Measurements from ENCODE around the gene PARD3B. TPM values are rescaled to one million over a fixed set of nuclear protein-coding genes. Genes with fewer than 3 reads are reported as not detected.

The PARD3B gene
- total and polyA plus RNA-seq, 10 of the 15 experiments (the other 5 are each of a cell fraction or from before 2014, with no cell fraction given) = 0.01 to 0.54 (median 0.07) TPM; not detected in 7

DNA sequence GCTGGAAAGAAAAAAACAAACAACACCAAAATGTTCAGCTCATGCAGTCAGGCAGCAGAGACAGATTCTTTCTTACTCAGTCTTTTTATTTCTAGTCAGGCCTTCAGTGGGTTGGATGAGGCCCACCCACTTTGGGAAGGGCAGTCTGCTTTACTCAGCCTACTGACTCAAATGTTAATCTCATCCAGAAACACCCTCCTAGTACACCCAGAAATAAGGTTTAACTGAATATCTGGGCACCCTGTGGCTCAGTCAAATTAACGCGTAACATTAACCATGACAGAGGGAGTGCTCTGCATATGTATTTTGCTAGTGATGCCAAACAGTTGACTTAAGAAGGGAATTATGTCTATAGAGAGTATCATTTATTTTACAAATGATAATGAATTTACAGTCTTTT lies 401.6 kb downstream of the PARD3B start:
- ATAC-seq = no peak

DNA sequence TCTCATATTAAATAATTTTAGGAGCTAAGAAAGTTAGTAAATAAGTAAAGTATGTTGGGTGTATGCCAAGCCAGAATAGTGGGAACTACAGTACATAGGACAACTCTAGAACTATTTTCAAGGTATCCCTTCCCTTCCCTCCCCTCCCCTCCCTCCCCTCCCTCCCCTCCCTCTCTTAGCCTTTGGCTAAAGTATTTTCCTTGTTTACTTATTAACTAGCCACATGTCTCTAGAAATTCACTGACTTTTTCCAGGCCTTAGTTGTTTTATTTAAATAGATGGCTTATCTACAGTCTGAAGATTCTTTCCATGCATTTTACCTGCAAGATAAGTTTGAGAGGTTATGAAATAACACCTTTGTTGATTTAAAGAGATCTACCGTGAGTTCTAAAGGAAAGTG lies 402.1 kb downstream of the PARD3B start:
- SMC1A ChIA-PET (ENCODE audit: uncharacterized antibody, unreplicated experiment) = no interaction called here
- no peak overlapping the region for H3K4me2 ChIP-seq (ENCODE audit: control insufficient read depth, insufficient read depth)
- no peaks in the 10 kb centered on the region for H3K4me1 ChIP-seq (ENCODE audit: control insufficient read depth, insufficient read depth, low read length)
- FAIRE-seq (no peak), ATAC-seq (no peak), DNase-seq (ENCODE audit: low read depth, low spot score) (no peak)
- no peaks in the 10 kb centered on the region for H3K27me3 ChIP-seq (replicated peaks in 1 of 2; ENCODE audit: control insufficient read depth in 2 of 2, insufficient read depth in 2 of 2, low read length in 1 of 2)
- no peaks in the 10 kb centered on the region for H4K20me1 ChIP-seq (ENCODE audit: control insufficient read depth, insufficient read depth)
- no TSS peak for BruUV-seq (replicated peaks)
- CTCF ChIA-PET = no interaction called here
- no peaks in the 10 kb centered on the region; the same call in 2 of the 3 replicates for H3K9me3 ChIP-seq (replicated peaks; ENCODE audit: control insufficient read depth, insufficient read depth, low read length)
- RAD21 ChIA-PET (ENCODE audit: unreplicated experiment) = no interaction called here
- no peaks in the 10 kb centered on the region for H3K79me2 ChIP-seq (ENCODE audit: control insufficient read depth, insufficient read depth, low read length)
- in situ Hi-C loops (cut with MboI) (no loop called here), intact Hi-C loops (cut with micrococcal nuclease; ENCODE audit: unreplicated experiment) (no loop called here)
- WGBS (ENCODE audit: insufficient coverage, insufficient replicate concordance, low lambda C conversion rate, missing lambda C conversion rate) = 13% methylated on average over 1 of the region's 1 CpG
- H3K4me3 ChIP-seq = no peak overlapping the region
- no peak overlapping the region for H3K27ac ChIP-seq (ENCODE audit: control insufficient read depth, insufficient read depth)
- H3K9ac ChIP-seq (ENCODE audit: control insufficient read depth, insufficient read depth, low read length) = no peak overlapping the region
- H2AFZ ChIP-seq (ENCODE audit: control insufficient read depth, low read depth, low read length) = no peak overlapping the region
- POLR2A ChIA-PET = no interaction called here
- H3K36me3 ChIP-seq (ENCODE audit: control insufficient read depth in 2 of 2, insufficient read depth in 2 of 2, low read length in 1 of 2) = no peaks in the 10 kb centered on the region
- TF ChIP-seq, protein P1, sequence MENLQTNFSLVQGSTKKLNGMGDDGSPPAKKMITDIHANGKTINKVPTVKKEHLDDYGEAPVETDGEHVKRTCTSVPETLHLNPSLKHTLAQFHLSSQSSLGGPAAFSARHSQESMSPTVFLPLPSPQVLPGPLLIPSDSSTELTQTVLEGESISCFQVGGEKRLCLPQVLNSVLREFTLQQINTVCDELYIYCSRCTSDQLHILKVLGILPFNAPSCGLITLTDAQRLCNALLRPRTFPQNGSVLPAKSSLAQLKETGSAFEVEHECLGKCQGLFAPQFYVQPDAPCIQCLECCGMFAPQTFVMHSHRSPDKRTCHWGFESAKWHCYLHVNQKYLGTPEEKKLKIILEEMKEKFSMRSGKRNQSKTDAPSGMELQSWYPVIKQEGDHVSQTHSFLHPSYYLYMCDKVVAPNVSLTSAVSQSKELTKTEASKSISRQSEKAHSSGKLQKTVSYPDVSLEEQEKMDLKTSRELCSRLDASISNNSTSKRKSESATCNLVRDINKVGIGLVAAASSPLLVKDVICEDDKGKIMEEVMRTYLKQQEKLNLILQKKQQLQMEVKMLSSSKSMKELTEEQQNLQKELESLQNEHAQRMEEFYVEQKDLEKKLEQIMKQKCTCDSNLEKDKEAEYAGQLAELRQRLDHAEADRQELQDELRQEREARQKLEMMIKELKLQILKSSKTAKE (IDR thresholded peaks at IDR 0.05; ENCODE audit: low read depth, poor library complexity, severe bottlenecking) = no peak
- TF ChIP-seq, protein P2, sequence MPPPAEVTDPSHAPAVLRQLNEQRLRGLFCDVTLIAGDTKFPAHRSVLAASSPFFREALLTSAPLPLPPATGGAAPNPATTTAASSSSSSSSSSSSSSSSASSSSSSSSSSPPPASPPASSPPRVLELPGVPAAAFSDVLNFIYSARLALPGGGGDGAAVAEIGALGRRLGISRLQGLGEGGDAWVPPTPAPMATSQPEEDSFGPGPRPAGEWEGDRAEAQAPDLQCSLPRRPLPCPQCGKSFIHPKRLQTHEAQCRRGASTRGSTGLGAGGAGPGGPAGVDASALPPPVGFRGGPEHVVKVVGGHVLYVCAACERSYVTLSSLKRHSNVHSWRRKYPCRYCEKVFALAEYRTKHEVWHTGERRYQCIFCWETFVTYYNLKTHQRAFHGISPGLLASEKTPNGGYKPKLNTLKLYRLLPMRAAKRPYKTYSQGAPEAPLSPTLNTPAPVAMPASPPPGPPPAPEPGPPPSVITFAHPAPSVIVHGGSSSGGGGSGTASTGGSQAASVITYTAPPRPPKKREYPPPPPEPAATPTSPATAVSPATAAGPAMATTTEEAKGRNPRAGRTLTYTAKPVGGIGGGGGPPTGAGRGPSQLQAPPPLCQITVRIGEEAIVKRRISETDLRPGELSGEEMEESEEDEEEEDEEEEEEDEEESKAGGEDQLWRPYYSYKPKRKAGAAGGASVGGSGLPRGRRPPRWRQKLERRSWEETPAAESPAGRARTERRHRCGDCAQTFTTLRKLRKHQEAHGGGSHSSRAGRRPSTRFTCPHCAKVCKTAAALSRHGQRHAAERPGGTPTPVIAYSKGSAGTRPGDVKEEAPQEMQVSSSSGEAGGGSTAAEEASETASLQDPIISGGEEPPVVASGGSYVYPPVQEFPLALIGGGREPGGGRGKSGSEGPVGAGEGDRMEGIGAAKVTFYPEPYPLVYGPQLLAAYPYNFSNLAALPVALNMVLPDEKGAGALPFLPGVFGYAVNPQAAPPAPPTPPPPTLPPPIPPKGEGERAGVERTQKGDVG (CRISPR knock-in tag; IDR thresholded peaks at IDR 0.05) = no peak
- TF ChIP-seq NFIC (IDR thresholded peaks at IDR 0.05; ENCODE audit: low read depth, low read length) (no peak), CHD1 (IDR thresholded peaks at IDR 0.05; ENCODE audit: low read depth, low read length) (no peak), ZNF207 (IDR thresholded peaks at IDR 0.05; ENCODE audit: borderline replicate concordance) (no peak), SMAD1 (IDR thresholded peaks at IDR 0.05; ENCODE audit: low read depth, partially characterized antibody) (no peak), CBX5 (IDR thresholded peaks at IDR 0.05; ENCODE audit: low read depth) (no peak)

More for the DNA sequence above, 401.6 kb downstream of the PARD3B start:
- ChIA-PET RAD21 (ENCODE audit: unreplicated experiment) (no interaction called here), POLR2A (no interaction called here), SMC1A (ENCODE audit: uncharacterized antibody, unreplicated experiment) (no interaction called here), CTCF (no interaction called here)
- intact Hi-C loops (cut with micrococcal nuclease; ENCODE audit: unreplicated experiment) (no loop called here), in situ Hi-C loops (cut with MboI) (no loop called here)
- Histone ChIP-seq H3K27me3 (replicated peaks in 1 of 2; ENCODE audit: control insufficient read depth in 2 of 2, insufficient read depth in 2 of 2, low read length in 1 of 2) (no peaks in the 10 kb centered on the region), H3K36me3 (ENCODE audit: control insufficient read depth in 2 of 2, insufficient read depth in 2 of 2, low read length in 1 of 2) (no peaks in the 10 kb centered on the region), H3K4me2 (ENCODE audit: control insufficient read depth, insufficient read depth) (no peak overlapping the region), H3K27ac (ENCODE audit: control insufficient read depth, insufficient read depth) (no peak overlapping the region), H3K9me3 (replicated peaks; ENCODE audit: control insufficient read depth, insufficient read depth, low read length) (no peaks in the 10 kb centered on the region; the same call in 2 of the 3 replicates), H3K4me3 (no peak overlapping the region), H3K9ac (ENCODE audit: control insufficient read depth, insufficient read depth, low read length) (no peak overlapping the region), H3K4me1 (ENCODE audit: control insufficient read depth, insufficient read depth, low read length) (no peaks in the 10 kb centered on the region), H4K20me1 (ENCODE audit: control insufficient read depth, insufficient read depth) (no peaks in the 10 kb centered on the region), H3K79me2 (ENCODE audit: control insufficient read depth, insufficient read depth, low read length) (no peaks in the 10 kb centered on the region), H2AFZ (ENCODE audit: control insufficient read depth, low read depth, low read length) (no peak overlapping the region)
- FAIRE-seq = no peak
- no TSS peak for BruUV-seq (replicated peaks)
- 96% methylated on average over 2 of the region's 2 CpGs for WGBS (ENCODE audit: insufficient coverage, insufficient replicate concordance, low lambda C conversion rate, missing lambda C conversion rate)
- no peak for DNase-seq (ENCODE audit: low read depth, low spot score)
- TF ChIP-seq MTA2 (IDR thresholded peaks at IDR 0.05; ENCODE audit: low read depth) (no peak), TCF3 (IDR thresholded peaks at IDR 0.05; ENCODE audit: borderline replicate concordance, insufficient read depth, low read depth, low read length) (no peak), ETV6 (conservative IDR thresholded peaks at IDR 0.05 in 1 of 2, IDR thresholded peaks at IDR 0.05 in 1 of 2; ENCODE audit: borderline replicate concordance in 1 of 2, low read depth in 1 of 2) (no peak), RAD21 (IDR thresholded peaks at IDR 0.05; ENCODE audit: insufficient read depth, low read depth, low read length) (no peak), GABPA (IDR thresholded peaks at IDR 0.05; ENCODE audit: low read depth) (no peak), CEBPB (IDR thresholded peaks at IDR 0.05; ENCODE audit: borderline replicate concordance in 1 of 2, low read depth in 2 of 2, low read length in 2 of 2) (no peak), FOS (IDR thresholded peaks at IDR 0.05; ENCODE audit: borderline replicate concordance, extremely low read depth, insufficient read length) (no peak)
- TF ChIP-seq, protein P3, sequence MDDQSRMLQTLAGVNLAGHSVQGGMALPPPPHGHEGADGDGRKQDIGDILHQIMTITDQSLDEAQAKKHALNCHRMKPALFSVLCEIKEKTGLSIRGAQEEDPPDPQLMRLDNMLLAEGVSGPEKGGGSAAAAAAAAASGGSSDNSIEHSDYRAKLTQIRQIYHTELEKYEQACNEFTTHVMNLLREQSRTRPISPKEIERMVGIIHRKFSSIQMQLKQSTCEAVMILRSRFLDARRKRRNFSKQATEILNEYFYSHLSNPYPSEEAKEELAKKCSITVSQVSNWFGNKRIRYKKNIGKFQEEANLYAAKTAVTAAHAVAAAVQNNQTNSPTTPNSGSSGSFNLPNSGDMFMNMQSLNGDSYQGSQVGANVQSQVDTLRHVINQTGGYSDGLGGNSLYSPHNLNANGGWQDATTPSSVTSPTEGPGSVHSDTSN (IDR thresholded peaks at IDR 0.05; ENCODE audit: insufficient replicate concordance, low read depth, low read length) = no peak
